ENCODE measurements around the gene PAGE1. TPM values are rescaled to one million over a fixed set of nuclear protein-coding genes. Genes with fewer than 3 reads are reported as not detected.

PAGE1 gene
- total RNA-seq, 1 experiment from 2014 or later = not detected

- H2BK15ac ChIP-seq (ENCODE audit: low read depth, low read length) = no peak overlapping the region
- H3K4ac ChIP-seq (ENCODE audit: low read depth, low read length) = no peak overlapping the region
- H3K23me2 ChIP-seq (ENCODE audit: insufficient read length, low read depth, low read length, poor library complexity, severe bottlenecking) = no peaks in the 10 kb centered on the region
- H2BK5ac ChIP-seq (ENCODE audit: insufficient read length, low read length) = no peak overlapping the region
- no peak overlapping the region for H4K8ac ChIP-seq (replicated peaks; ENCODE audit: insufficient read length, low read depth, low read length)
- no peak overlapping the region for H3K56ac ChIP-seq (ENCODE audit: insufficient read length, low read depth, low read length)
- no peaks in the 10 kb centered on the region for H3K79me1 ChIP-seq (ENCODE audit: insufficient read depth, low read depth, low read length, poor library complexity, severe bottlenecking)
- peaks cover 48 to 71% of the 10 kb centered on the region in 2 experiments for H3K9me3 Mint-ChIP-seq
- H2AK5ac ChIP-seq (ENCODE audit: insufficient read length, low read length) = no peak overlapping the region
- no peaks in the 10 kb centered on the region for H3K27me3 ChIP-seq (ENCODE audit: insufficient read depth, low read length)
- peaks cover 0 to 2% (median 0%) of the 10 kb centered on the region in 3 experiments; a peak in 3 of 7 replicates for H3K36me3 Mint-ChIP-seq (ENCODE audit: insufficient read depth in 1 of 3, low read depth in 3 of 3)
- no peak overlapping the region for H2BK12ac ChIP-seq (ENCODE audit: insufficient read length, low read depth, low read length)
- no peak overlapping the region for H3T11ph ChIP-seq (ENCODE audit: low read length)
- peaks cover 15% of the 10 kb centered on the region for H3K9me3 ChIP-seq (ENCODE audit: control insufficient read depth, low read depth, low read length)
- no peak overlapping the region for H4K91ac ChIP-seq (ENCODE audit: insufficient read length, low read depth, low read length)
- no peaks in the 10 kb centered on the region for H3K79me2 ChIP-seq (ENCODE audit: insufficient read depth, low read length)
- H3K14ac ChIP-seq (ENCODE audit: insufficient read depth, low read length) = no peak overlapping the region
- no peak overlapping the region for H2BK20ac ChIP-seq (ENCODE audit: low read depth, low read length, poor library complexity, severe bottlenecking)
- H3K4me2 ChIP-seq (ENCODE audit: insufficient read depth, insufficient read length, low read length) = no peak overlapping the region
- TF ChIP-seq CTCF (conservative IDR thresholded peaks at IDR 0.05) = no peak
- WGBS (ENCODE audit: extremely low coverage, insufficient read length, low lambda C conversion rate) = no CpG with 5 or more reads among the region's 8 CpGs
- no peak overlapping the region for H2AFZ ChIP-seq (ENCODE audit: low read length)
- H2BK120ac ChIP-seq (ENCODE audit: low read depth, low read length, poor library complexity, severe bottlenecking) = no peak overlapping the region
- H4K5ac ChIP-seq (ENCODE audit: insufficient read length, low read depth, low read length) = no peak overlapping the region
- H3K23ac ChIP-seq (ENCODE audit: insufficient read length, low read depth, low read length) = no peak overlapping the region
- H3K18ac ChIP-seq (ENCODE audit: insufficient read length, low read depth, low read length) = no peak overlapping the region
- H4K20me1 ChIP-seq (ENCODE audit: control insufficient read depth, insufficient read depth, insufficient read length) = no peaks in the 10 kb centered on the region
- H3K4me1 Mint-ChIP-seq = no peaks in the 10 kb centered on the region
- no peak overlapping the region for H3K4me3 Mint-ChIP-seq
- no peak overlapping the region for H3K27ac ChIP-seq (ENCODE audit: insufficient read length, low read depth, low read length)
- H3K9ac ChIP-seq (ENCODE audit: extremely low read depth, insufficient read length, low read length) = no peak overlapping the region
- no peaks in the 10 kb centered on the region for H3K4me1 ChIP-seq (ENCODE audit: insufficient read depth, low read length)
- H3K27ac Mint-ChIP-seq = no peak overlapping the region
- no peaks in the 10 kb centered on the region; the same call in none of the 2 replicates for H3K27me3 Mint-ChIP-seq (ENCODE audit: low read depth)
- DNase-seq = no peak
Measured at GRCh38 chrX:49644991-49645637, 50.7 kb downstream of the PAGE1 start.

Other genes with a start within 250 kb of the PAGE1 start
- gene GAGE12C, start 163.8 kb downstream of the PAGE1 start, total RNA-seq (2021) = not detected in 2 replicates
- not detected in 2 replicates for gene GAGE12D, start 154.3 kb downstream of the PAGE1 start, total RNA-seq (2021)
- gene GAGE12E, start 144.7 kb downstream of the PAGE1 start, total RNA-seq (2021) = not detected in 2 replicates
- not detected in 2 replicates for gene GAGE12F, start 135.1 kb downstream of the PAGE1 start, total RNA-seq (2021)
- not detected in 2 replicates for gene GAGE12G, start 125.6 kb downstream of the PAGE1 start, total RNA-seq (2021)
- gene GAGE12H, start 116.0 kb downstream of the PAGE1 start, total RNA-seq (2021) = not detected in 2 replicates
- not detected in 2 replicates for gene GAGE2A, start 106.5 kb downstream of the PAGE1 start, total RNA-seq (2021)
- not detected in 2 replicates for gene GAGE1, start 97.0 kb downstream of the PAGE1 start, total RNA-seq (2021)
- gene PAGE4, start 133.3 kb upstream of the PAGE1 start, total RNA-seq (2021) = 0.57 TPM in 1 of 2 replicates, not detected in the other
- gene USP27X, start 183.5 kb upstream of the PAGE1 start, total RNA-seq (2021) = 5.7 and 6.3 TPM in 2 replicates
- gene CLCN5, start 226.6 kb upstream of the PAGE1 start, total RNA-seq (2021) = 5.9 and 7.5 TPM in 2 replicates